Measurements from ENCODE around the gene B3GNT5.
"Not testable (repeated sequence)": the region's sequence is repeated elsewhere in the genome, so short reads cannot be mapped to it uniquely, and the experiment has no call there.

B3GNT5 gene

DNA sequence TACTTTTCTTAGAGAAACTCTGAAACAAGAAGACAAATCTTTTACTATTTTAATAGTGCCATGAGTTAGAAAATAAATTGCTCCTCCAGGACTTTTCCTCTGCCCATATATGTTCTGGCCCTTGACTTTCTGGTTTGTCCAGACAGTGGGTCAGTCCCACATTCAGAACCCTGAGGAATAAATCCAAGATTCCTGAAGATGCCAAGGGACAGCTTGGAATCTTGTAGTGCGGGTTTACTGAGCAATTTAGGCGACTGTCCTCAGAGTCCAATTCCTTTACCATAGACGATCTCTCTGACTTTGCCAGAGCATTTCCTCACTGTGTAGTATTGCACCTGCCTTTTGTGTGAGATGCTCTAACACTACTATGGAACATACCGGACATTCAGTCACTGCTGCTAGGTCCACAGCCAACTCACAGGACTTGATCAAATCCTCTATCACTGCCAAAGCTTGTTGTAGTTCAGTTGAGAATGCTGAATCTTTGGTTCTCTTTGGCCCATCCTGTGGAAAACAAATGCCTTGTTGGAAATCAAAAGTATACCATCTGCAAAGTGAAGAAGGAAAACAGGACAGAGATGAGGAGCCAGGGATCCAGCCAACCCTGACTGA lies 37.4 kb upstream of the B3GNT5 start:
- Histone ChIP-seq H3K9me3 (ENCODE audit: control insufficient read depth, insufficient read depth, low read depth, low read length) (no peaks in the 10 kb centered on the region), H3K9ac (ENCODE audit: low read length) (no peak overlapping the region), H3K27ac (ENCODE audit: low read depth, low read length) (no peak overlapping the region), H3K27me3 (ENCODE audit: control insufficient read depth, insufficient read depth, low read length) (no peaks in the 10 kb centered on the region), H3K4me1 (ENCODE audit: control insufficient read depth, insufficient read depth, low read length) (no peaks in the 10 kb centered on the region), H3K36me3 (ENCODE audit: control insufficient read depth, insufficient read depth, low read length) (no peaks in the 10 kb centered on the region), H3K4me3 (ENCODE audit: low read depth, low read length) (no peak overlapping the region)

DNA sequence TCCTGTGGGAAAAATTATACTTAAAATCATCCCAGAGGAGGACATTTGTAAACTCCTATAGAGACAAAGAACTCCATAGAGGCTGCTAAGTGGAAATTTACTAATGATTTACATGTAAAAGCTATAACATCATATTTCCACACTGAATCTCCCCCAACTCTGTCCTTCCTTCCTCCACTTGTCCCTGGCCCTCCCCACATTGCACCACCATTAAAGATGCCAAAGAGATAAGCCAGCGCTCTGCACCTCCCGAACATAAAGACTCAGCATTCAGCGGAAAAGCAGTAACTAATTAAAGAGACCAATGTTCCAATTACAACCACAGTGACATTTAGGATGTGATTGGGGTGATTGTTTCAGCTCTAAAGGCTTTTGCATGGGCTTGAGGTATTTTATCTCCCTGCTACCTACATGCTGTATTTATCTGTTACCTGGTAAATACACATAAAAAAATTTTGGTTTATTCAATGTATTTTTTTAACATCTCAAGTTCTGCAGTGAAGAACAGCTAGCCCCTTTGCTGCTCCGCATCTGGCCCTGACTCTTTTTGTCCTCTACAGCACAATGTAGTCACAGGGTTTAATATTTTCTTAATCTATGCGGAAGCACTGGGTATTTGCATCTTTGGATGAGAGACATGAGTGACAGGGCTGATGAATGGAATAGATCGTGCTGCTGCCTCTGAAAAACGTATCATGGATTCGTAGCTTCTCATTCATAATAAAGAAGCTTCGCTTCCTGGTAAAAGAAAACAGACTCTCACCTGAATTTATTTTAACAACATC lies 35.3 kb upstream of the B3GNT5 start:
- Histone ChIP-seq H3K9ac (ENCODE audit: low read length) (no peak overlapping the region), H3K36me3 (ENCODE audit: control insufficient read depth, insufficient read depth, low read length) (no peaks in the 10 kb centered on the region), H3K27ac (ENCODE audit: low read depth, low read length) (no peak overlapping the region), H3K4me1 (ENCODE audit: control insufficient read depth, insufficient read depth, low read length) (no peaks in the 10 kb centered on the region), H3K9me3 (ENCODE audit: control insufficient read depth, insufficient read depth, low read depth, low read length) (no peaks in the 10 kb centered on the region), H3K4me3 (ENCODE audit: low read depth, low read length) (no peak overlapping the region), H3K27me3 (ENCODE audit: control insufficient read depth, insufficient read depth, low read length) (no peaks in the 10 kb centered on the region)

- no peaks in the 10 kb centered on the region for H3K9me3 ChIP-seq (ENCODE audit: control insufficient read depth, insufficient read depth, low read depth, low read length)
- H3K36me3 ChIP-seq (ENCODE audit: control insufficient read depth, insufficient read depth, low read length), result no peaks in the 10 kb centered on the region
- no peak overlapping the region for H3K27ac ChIP-seq (ENCODE audit: low read depth, low read length)
- no peaks in the 10 kb centered on the region for H3K27me3 ChIP-seq (ENCODE audit: control insufficient read depth, insufficient read depth, low read length)
- no peak overlapping the region for H3K9ac ChIP-seq (ENCODE audit: low read length)
- no peak overlapping the region for H3K4me3 ChIP-seq (ENCODE audit: low read depth, low read length)
- no peaks in the 10 kb centered on the region for H3K4me1 ChIP-seq (ENCODE audit: control insufficient read depth, insufficient read depth, low read length)
These were observed 34.2 kb upstream of the B3GNT5 start for GRCh38 chr3:183218826-183219225.

- Histone ChIP-seq H3K9me3 (ENCODE audit: control insufficient read depth, insufficient read depth, low read depth, low read length) (no peaks in the 10 kb centered on the region), H3K36me3 (ENCODE audit: control insufficient read depth, insufficient read depth, low read length) (no peaks in the 10 kb centered on the region), H3K9ac (ENCODE audit: low read length) (no peak overlapping the region), H3K27me3 (ENCODE audit: control insufficient read depth, insufficient read depth, low read length) (no peaks in the 10 kb centered on the region), H3K27ac (ENCODE audit: low read depth, low read length) (no peak overlapping the region), H3K4me1 (ENCODE audit: control insufficient read depth, insufficient read depth, low read length) (no peaks in the 10 kb centered on the region), H3K4me3 (ENCODE audit: low read depth, low read length) (no peak overlapping the region)
These were observed 32.2 kb upstream of the B3GNT5 start for GRCh38 chr3:183220828-183221227.

DNA sequence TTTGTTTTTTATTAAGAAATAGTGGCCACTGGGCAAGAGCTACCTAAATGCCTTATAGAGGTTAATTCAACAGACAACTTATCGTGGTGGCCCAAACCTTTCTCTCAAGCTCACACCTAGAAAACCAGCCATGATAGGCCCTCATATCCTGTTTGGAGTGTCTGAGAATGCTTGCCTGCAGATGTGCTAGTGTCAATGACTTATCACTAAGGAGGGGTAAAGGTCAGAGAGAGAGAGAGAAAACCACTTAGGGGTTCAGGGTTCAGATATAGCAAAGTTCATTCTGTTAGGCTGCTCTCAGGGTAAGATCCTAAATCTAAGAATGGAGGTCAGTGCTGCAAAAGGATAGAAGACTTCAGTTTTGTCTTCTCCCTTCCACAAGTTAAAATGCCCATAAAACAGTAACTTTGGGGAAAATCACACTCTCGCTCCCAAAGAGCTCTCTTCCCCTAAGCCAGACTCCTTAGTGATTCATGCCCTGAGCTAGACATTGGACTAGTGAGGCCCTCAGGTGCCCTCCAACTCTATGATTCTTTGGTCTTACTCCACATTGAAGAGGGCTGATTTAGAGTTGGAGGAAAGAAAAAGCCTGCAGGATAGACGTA lies 30.3 kb upstream of the B3GNT5 start:
- Histone ChIP-seq H3K4me3 (ENCODE audit: low read depth, low read length) (no peak overlapping the region), H3K36me3 (ENCODE audit: control insufficient read depth, insufficient read depth, low read length) (no peaks in the 10 kb centered on the region), H3K9ac (ENCODE audit: low read length) (no peak overlapping the region), H3K27ac (ENCODE audit: low read depth, low read length) (no peak overlapping the region), H3K27me3 (ENCODE audit: control insufficient read depth, insufficient read depth, low read length) (no peaks in the 10 kb centered on the region), H3K4me1 (ENCODE audit: control insufficient read depth, insufficient read depth, low read length) (no peaks in the 10 kb centered on the region), H3K9me3 (ENCODE audit: control insufficient read depth, insufficient read depth, low read depth, low read length) (no peaks in the 10 kb centered on the region)

DNA sequence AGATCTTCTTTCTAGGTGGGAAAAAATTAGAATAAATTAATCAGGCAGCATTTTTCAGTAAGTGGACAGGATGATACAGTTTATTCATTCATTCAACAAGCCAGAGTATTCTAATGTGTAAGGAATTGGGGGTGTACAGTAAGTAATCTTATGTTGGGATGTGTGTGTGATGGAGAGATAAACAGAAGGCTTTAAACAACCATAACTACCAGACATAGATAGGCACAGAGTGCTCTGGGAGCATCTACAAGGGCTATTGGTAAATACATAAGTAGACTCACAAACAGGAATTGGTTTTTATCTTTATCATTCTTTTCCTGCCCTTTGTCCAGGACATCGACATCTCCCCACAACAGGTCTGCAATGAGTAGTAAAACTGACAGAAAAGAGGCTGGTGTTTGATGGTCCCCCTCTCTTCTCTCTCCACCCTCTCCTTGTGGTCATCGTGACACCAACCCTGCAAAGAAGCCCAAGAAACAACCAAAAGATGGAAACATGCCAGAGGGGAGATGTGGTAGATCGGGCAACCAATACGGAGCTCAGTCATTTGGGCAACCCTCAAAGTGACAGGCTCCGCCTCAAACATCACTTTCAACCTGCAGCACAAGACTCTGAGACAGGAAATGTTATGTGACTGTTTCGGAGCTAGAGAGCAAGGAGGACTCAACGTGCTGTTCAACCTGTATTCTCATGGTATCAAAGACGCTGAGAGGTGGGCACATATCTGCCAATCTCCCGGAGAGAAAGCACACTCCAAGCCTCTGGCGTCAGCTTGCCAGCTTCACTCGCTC lies 28.7 kb upstream of the B3GNT5 start:
- no peak overlapping the region for H3K9ac ChIP-seq (ENCODE audit: low read length)
- no peak overlapping the region for H3K27ac ChIP-seq (ENCODE audit: low read depth, low read length)
- no peak overlapping the region for H3K4me3 ChIP-seq (ENCODE audit: low read depth, low read length)
- no peaks in the 10 kb centered on the region for H3K9me3 ChIP-seq (ENCODE audit: control insufficient read depth, insufficient read depth, low read depth, low read length)
- H3K27me3 ChIP-seq (ENCODE audit: control insufficient read depth, insufficient read depth, low read length), result no peaks in the 10 kb centered on the region
- H3K4me1 ChIP-seq (ENCODE audit: control insufficient read depth, insufficient read depth, low read length), result no peaks in the 10 kb centered on the region
- no peaks in the 10 kb centered on the region for H3K36me3 ChIP-seq (ENCODE audit: control insufficient read depth, insufficient read depth, low read length)

DNA sequence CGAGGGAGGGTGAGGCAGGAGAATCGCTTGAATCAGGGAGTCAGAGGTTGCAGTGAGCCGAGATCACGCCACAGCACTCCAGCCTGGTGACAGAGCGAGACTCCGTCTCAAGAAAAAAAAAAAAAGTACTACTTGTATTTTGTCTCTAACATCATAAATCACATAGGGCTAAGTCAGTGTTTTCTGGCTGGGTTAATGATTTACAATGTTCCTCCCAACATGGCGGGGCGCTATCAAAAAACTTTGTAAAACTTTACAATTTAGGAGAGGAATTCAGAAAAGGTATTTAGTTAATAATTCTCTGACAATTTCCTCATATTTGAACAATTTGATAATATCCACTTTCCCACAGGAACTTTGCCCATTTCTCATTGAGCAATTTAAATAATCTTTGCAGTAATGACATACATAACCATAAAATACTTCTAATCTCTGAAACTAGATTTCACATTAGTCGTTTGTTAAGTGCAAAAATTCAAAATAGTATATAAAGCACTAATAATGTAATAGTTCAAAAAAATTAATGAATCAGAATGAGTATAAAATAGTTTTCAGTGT lies 26.6 kb upstream of the B3GNT5 start:
- no peak overlapping the region for H3K9ac ChIP-seq (ENCODE audit: low read length)

GRCh38 chr3:183227586-183227985 lies 25.5 kb upstream of the B3GNT5 start:
- no peak overlapping the region for H3K27ac ChIP-seq (ENCODE audit: low read depth, low read length)

More for the DNA sequence above, 26.6 kb upstream of the B3GNT5 start:
- no peaks in the 10 kb centered on the region for H3K27me3 ChIP-seq (ENCODE audit: control insufficient read depth, insufficient read depth, low read length)
- H3K27ac ChIP-seq (ENCODE audit: low read depth, low read length), result no peak overlapping the region
- H3K4me1 ChIP-seq (ENCODE audit: control insufficient read depth, insufficient read depth, low read length), result no peaks in the 10 kb centered on the region
- no peaks in the 10 kb centered on the region for H3K36me3 ChIP-seq (ENCODE audit: control insufficient read depth, insufficient read depth, low read length)
- no peak overlapping the region for H3K4me3 ChIP-seq (ENCODE audit: low read depth, low read length)
- no peaks in the 10 kb centered on the region for H3K9me3 ChIP-seq (ENCODE audit: control insufficient read depth, insufficient read depth, low read depth, low read length)

GRCh38 chr3:183229178-183229577 lies 23.9 kb upstream of the B3GNT5 start:
- no peaks in the 10 kb centered on the region for H3K27me3 ChIP-seq (ENCODE audit: control insufficient read depth, insufficient read depth, low read length)
- H3K27ac ChIP-seq (ENCODE audit: low read depth, low read length), result no peak overlapping the region
- no peaks in the 10 kb centered on the region for H3K36me3 ChIP-seq (ENCODE audit: control insufficient read depth, insufficient read depth, low read length)
- no peak overlapping the region for H3K9ac ChIP-seq (ENCODE audit: low read length)
- H3K4me1 ChIP-seq (ENCODE audit: control insufficient read depth, insufficient read depth, low read length), result no peaks in the 10 kb centered on the region
- H3K4me3 ChIP-seq (ENCODE audit: low read depth, low read length), result no peak overlapping the region
- no peaks in the 10 kb centered on the region for H3K9me3 ChIP-seq (ENCODE audit: control insufficient read depth, insufficient read depth, low read depth, low read length)

More at GRCh38 chr3:183227586-183227985, 25.5 kb upstream of the B3GNT5 start:
- Histone ChIP-seq H3K4me3 (ENCODE audit: low read depth, low read length) (no peak overlapping the region), H3K27me3 (ENCODE audit: control insufficient read depth, insufficient read depth, low read length) (no peaks in the 10 kb centered on the region), H3K9ac (ENCODE audit: low read length) (no peak overlapping the region), H3K9me3 (ENCODE audit: control insufficient read depth, insufficient read depth, low read depth, low read length) (no peaks in the 10 kb centered on the region), H3K36me3 (ENCODE audit: control insufficient read depth, insufficient read depth, low read length) (no peaks in the 10 kb centered on the region), H3K4me1 (ENCODE audit: control insufficient read depth, insufficient read depth, low read length) (no peaks in the 10 kb centered on the region)

- H3K9ac ChIP-seq (ENCODE audit: low read length), result not testable (repeated sequence)
These were observed 22.8 kb upstream of the B3GNT5 start for GRCh38 chr3:183230251-183230650.

More at GRCh38 chr3:183230251-183230650, 22.8 kb upstream of the B3GNT5 start:
- not testable (repeated sequence) for H3K4me1 ChIP-seq (ENCODE audit: control insufficient read depth, insufficient read depth, low read length); H3K27ac ChIP-seq (ENCODE audit: low read depth, low read length); H3K27me3 ChIP-seq (ENCODE audit: control insufficient read depth, insufficient read depth, low read length); H3K9me3 ChIP-seq (ENCODE audit: control insufficient read depth, insufficient read depth, low read depth, low read length); H3K4me3 ChIP-seq (ENCODE audit: low read depth, low read length); H3K36me3 ChIP-seq (ENCODE audit: control insufficient read depth, insufficient read depth, low read length)
